Hepatocyte (in vitro differentiated cells): ENCODE measurements around the gene CA12.

Source experiments
- CTCF ChIP-seq: fragments of 200-600 bp; sonication (generic); IDR thresholded peaks from 2 replicates; pipeline ENCODE4 v1.5.1; 2016; ENCODE audit warnings: antibody characterized with exemption, mild to moderate bottlenecking; ENCODE audit not compliant: poor library complexity
- EZH2 ChIP-seq: fragments of 200-600 bp; sonication (generic); IDR thresholded peaks from 2 replicates; pipeline ENCODE4 v1.6.1; 2016; ENCODE audit warnings: antibody characterized with exemption, mild to moderate bottlenecking, borderline replicate concordance
- EZH2phosphoT487 ChIP-seq: fragments of 200-600 bp; sonication (generic); IDR thresholded peaks from one replicate; pipeline ENCODE4 v1.6.1; 2018; ENCODE audit warnings: antibody characterized with exemption, mild to moderate bottlenecking, low read depth, moderate library complexity; ENCODE audit not compliant: unreplicated experiment, severe bottlenecking

GRCh38 chr15:63338170-63338569 is 43.5 kb downstream of the CA12 start:
- TF ChIP-seq CTCF: no peak
- no peak for TF ChIP-seq EZH2phosphoT487
- TF ChIP-seq EZH2: no peak
